ENCODE data around the gene MIGA2. TPM values are rescaled to one million over a fixed set of nuclear protein-coding genes. Genes with fewer than 3 reads are reported as not detected.

MIGA2 gene, protein sequence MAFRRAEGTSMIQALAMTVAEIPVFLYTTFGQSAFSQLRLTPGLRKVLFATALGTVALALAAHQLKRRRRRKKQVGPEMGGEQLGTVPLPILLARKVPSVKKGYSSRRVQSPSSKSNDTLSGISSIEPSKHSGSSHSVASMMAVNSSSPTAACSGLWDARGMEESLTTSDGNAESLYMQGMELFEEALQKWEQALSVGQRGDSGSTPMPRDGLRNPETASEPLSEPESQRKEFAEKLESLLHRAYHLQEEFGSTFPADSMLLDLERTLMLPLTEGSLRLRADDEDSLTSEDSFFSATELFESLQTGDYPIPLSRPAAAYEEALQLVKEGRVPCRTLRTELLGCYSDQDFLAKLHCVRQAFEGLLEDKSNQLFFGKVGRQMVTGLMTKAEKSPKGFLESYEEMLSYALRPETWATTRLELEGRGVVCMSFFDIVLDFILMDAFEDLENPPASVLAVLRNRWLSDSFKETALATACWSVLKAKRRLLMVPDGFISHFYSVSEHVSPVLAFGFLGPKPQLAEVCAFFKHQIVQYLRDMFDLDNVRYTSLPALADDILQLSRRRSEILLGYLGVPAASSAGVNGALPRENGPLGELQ
- total RNA-seq: 27.5 and 29.9 TPM in 2 replicates
- long read RNA-seq, partial matches to known transcripts: 1 of 4 reads
- long read RNA-seq, other reads (novel, unspliced or antisense): 2 of 4 reads

DNA sequence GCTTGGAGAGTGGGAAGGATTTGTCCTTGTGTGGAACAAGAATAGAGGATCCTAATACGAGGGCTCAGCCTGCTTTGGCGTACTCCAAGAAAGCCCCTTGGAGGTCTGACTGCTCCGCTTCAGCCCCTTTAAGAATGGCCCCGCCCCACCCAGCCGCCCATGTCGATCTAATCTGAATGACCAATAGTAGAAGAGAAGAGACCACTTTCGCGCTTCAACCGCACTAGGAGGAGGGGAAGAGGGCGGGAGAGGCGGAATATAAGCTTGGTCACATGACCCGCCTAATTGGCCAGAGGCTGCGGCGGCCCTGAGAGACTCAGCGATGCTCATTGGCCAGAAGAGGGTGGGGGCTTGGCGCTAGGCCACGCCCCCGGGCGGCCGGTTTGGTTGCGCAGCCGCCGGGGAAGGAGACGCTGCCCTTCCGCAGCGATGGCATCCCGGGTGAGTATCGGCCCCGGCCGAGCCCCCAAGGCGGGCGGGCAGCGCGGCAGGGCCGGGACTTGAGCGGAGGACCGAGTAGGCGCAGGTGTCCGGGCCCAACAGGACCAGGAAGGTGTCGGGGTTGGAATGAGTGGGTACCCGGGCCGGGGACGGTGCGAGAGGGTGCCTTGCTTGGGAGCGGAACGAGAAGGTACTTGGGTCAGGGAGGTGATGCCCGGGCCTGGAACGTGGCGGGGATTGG, at the start of gene MIGA2:
Gene MIGA2 (plus strand): TSS at position 386 of the 682 bp plus-strand sequence. CDS start 3,969 bp downstream, outside the sequence.
- peaks cover 25% of the 10 kb centered on the region for H3K4me1 Mint-ChIP-seq (ENCODE audit: unreplicated experiment)
- peak within 1 kb of the TSS; percentile 97 for H3K4me3 Mint-ChIP-seq (ENCODE audit: unreplicated experiment)
- H3K27me3 Mint-ChIP-seq (ENCODE audit: unreplicated experiment): no peaks in the 10 kb centered on the region
- TF ChIP-seq CTCF (IDR thresholded peaks at IDR 0.05): no peak
- no peaks in the 10 kb centered on the region for H3K36me3 Mint-ChIP-seq (ENCODE audit: unreplicated experiment)
- no peaks in the 10 kb centered on the region for H3K9me3 Mint-ChIP-seq (ENCODE audit: unreplicated experiment)
- H3K27ac Mint-ChIP-seq (ENCODE audit: unreplicated experiment): peak within 1 kb of the TSS; percentile 79
- DNase-seq (ENCODE audit: extremely low spot score, unreplicated experiment): peak; percentile 98

DNA sequence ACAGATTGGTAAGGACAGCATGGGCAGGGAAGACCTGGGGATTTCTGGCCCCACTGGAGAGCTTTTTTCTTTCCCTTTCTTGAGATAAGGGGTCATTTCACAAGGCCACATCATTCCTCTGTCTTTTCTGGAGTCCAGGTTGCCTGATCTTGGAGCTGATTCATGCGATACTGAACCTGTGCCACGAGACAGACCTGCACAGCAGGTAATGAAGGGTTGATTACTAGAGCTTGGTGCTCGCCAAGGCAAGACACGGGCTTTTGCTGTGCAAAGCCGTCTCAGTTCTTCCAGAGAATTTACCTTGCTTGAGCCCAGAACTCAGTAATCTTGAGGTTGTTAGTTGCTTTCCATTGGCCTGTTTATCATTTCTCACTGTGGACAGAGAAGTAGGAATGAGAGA, 49.8 kb upstream of the MIGA2 start:
- Mint-ChIP-seq H3K36me3 (ENCODE audit: unreplicated experiment) (peaks cover 42% of the 10 kb centered on the region), H3K9me3 (ENCODE audit: unreplicated experiment) (no peaks in the 10 kb centered on the region), H3K4me1 (ENCODE audit: unreplicated experiment) (peaks cover 10% of the 10 kb centered on the region), H3K4me3 (ENCODE audit: unreplicated experiment) (no peak overlapping the region), H3K27me3 (ENCODE audit: unreplicated experiment) (no peaks in the 10 kb centered on the region), H3K27ac (ENCODE audit: unreplicated experiment) (no peak overlapping the region)
- TF ChIP-seq CTCF (IDR thresholded peaks at IDR 0.05): no peak
- no peak for DNase-seq (ENCODE audit: extremely low spot score, unreplicated experiment)

- DNase-seq (ENCODE audit: extremely low spot score, unreplicated experiment): no peak
- Mint-ChIP-seq H3K4me1 (ENCODE audit: unreplicated experiment) (peaks cover 10% of the 10 kb centered on the region), H3K36me3 (ENCODE audit: unreplicated experiment) (peaks cover 35% of the 10 kb centered on the region), H3K27me3 (ENCODE audit: unreplicated experiment) (no peaks in the 10 kb centered on the region), H3K27ac (ENCODE audit: unreplicated experiment) (peak overlapping the region; percentile 60), H3K9me3 (ENCODE audit: unreplicated experiment) (no peaks in the 10 kb centered on the region), H3K4me3 (ENCODE audit: unreplicated experiment) (no peak overlapping the region)
- TF ChIP-seq CTCF (IDR thresholded peaks at IDR 0.05): no peak
Measured at GRCh38 chr9:128987805-128988204, 48.6 kb upstream of the MIGA2 start.

GRCh38 chr9:128992995-128993394, 43.4 kb upstream of the MIGA2 start:
- Mint-ChIP-seq H3K27me3 (ENCODE audit: unreplicated experiment) (no peaks in the 10 kb centered on the region), H3K27ac (ENCODE audit: unreplicated experiment) (no peak overlapping the region), H3K4me3 (ENCODE audit: unreplicated experiment) (no peak overlapping the region), H3K9me3 (ENCODE audit: unreplicated experiment) (no peaks in the 10 kb centered on the region), H3K4me1 (ENCODE audit: unreplicated experiment) (peaks cover 3% of the 10 kb centered on the region), H3K36me3 (ENCODE audit: unreplicated experiment) (peaks cover 37% of the 10 kb centered on the region)
- TF ChIP-seq CTCF (IDR thresholded peaks at IDR 0.05): peak; percentile 35
- no peak for DNase-seq (ENCODE audit: extremely low spot score, unreplicated experiment)

GRCh38 chr9:128995791-128996190, 40.6 kb upstream of the MIGA2 start:
- peaks cover 48% of the 10 kb centered on the region for H3K36me3 Mint-ChIP-seq (ENCODE audit: unreplicated experiment)

More at GRCh38 chr9:128995791-128996190, 40.6 kb upstream of the MIGA2 start:
- no peak for TF ChIP-seq CTCF (IDR thresholded peaks at IDR 0.05)
- DNase-seq (ENCODE audit: extremely low spot score, unreplicated experiment): no peak
- no peak overlapping the region for H3K4me3 Mint-ChIP-seq (ENCODE audit: unreplicated experiment)
- no peak overlapping the region for H3K27ac Mint-ChIP-seq (ENCODE audit: unreplicated experiment)
- H3K9me3 Mint-ChIP-seq (ENCODE audit: unreplicated experiment): no peaks in the 10 kb centered on the region
- H3K27me3 Mint-ChIP-seq (ENCODE audit: unreplicated experiment): no peaks in the 10 kb centered on the region
- no peaks in the 10 kb centered on the region for H3K4me1 Mint-ChIP-seq (ENCODE audit: unreplicated experiment)

Measured in osteocyte (in vitro differentiated cells).